ENCODE data around the gene WDR45B. TPM values are rescaled to one million over a fixed set of nuclear protein-coding genes. Genes with fewer than 3 reads are reported as not detected.
"Not testable (repeated sequence)": the region's sequence is repeated elsewhere in the genome, so short reads cannot be mapped to it uniquely, and the experiment has no call there.

The WDR45B gene
- polyA plus RNA-seq, 1 experiment: 105 TPM

GRCh38 chr17:82656266-82656665 lies 8.0 kb upstream of the WDR45B start:
- peaks cover 10% of the 10 kb centered on the region; the same call in 1 of the 2 replicates for H3K9me3 ChIP-seq (ENCODE audit: control insufficient read depth, insufficient read depth, low read length)
- POLR2A ChIA-PET: no interaction called here

GRCh38 chr17:82655523-82655922 lies 7.3 kb upstream of the WDR45B start:
- Histone ChIP-seq H3K27ac (ENCODE audit: low read depth, low read length) (no peak overlapping the region), H3K4me3 (ENCODE audit: low read depth, low read length) (no peak overlapping the region), H3K9me3 (ENCODE audit: control insufficient read depth, insufficient read depth, low read length) (peaks cover 7% of the 10 kb centered on the region; the same call in 1 of the 2 replicates), H3K27me3 (ENCODE audit: control insufficient read depth, insufficient read depth, low read length) (no peaks in the 10 kb centered on the region)
- TF ChIP-seq, protein P1, sequence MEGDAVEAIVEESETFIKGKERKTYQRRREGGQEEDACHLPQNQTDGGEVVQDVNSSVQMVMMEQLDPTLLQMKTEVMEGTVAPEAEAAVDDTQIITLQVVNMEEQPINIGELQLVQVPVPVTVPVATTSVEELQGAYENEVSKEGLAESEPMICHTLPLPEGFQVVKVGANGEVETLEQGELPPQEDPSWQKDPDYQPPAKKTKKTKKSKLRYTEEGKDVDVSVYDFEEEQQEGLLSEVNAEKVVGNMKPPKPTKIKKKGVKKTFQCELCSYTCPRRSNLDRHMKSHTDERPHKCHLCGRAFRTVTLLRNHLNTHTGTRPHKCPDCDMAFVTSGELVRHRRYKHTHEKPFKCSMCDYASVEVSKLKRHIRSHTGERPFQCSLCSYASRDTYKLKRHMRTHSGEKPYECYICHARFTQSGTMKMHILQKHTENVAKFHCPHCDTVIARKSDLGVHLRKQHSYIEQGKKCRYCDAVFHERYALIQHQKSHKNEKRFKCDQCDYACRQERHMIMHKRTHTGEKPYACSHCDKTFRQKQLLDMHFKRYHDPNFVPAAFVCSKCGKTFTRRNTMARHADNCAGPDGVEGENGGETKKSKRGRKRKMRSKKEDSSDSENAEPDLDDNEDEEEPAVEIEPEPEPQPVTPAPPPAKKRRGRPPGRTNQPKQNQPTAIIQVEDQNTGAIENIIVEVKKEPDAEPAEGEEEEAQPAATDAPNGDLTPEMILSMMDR (IDR thresholded peaks at IDR 0.05; ENCODE audit: low read depth, low read length): no peak
- no peak for DNase-seq (ENCODE audit: low read depth, low spot score)
- ChIA-PET CTCF (no interaction called here), POLR2A (no interaction called here)

More at GRCh38 chr17:82656266-82656665, 8.0 kb upstream of the WDR45B start:
- H3K27me3 ChIP-seq (ENCODE audit: control insufficient read depth, insufficient read depth, low read length): no peaks in the 10 kb centered on the region
- no peak overlapping the region for H3K4me3 ChIP-seq (ENCODE audit: low read depth, low read length)
- DNase-seq (ENCODE audit: low read depth, low spot score): no peak
- CTCF ChIA-PET: no interaction called here
- no peak overlapping the region for H3K27ac ChIP-seq (ENCODE audit: low read depth, low read length)
- TF ChIP-seq, protein P1 (IDR thresholded peaks at IDR 0.05; ENCODE audit: low read depth, low read length): no peak

DNA sequence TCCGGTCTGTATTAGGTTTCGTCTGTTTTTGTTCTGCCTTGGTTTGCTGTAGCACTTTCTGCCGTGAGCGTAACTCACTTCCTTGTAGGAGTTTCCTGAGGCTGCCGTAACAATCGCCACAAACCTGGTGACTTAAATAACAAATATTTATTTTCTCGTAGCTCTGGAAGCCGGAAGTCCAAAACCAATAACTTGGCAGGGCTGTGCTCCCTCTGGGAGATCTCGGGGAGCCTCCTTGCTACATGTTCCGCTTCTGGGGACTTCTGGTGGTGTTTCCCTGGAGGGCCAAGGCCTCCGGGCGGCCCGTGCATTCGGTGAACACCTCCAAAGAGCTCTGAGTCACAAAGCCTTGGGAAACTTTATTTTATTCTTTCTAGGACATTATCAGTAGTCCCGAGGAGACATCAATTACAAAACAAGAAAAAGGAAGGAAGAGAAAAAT lies 6.8 kb upstream of the WDR45B start:
- TF ChIP-seq, protein P1 (IDR thresholded peaks at IDR 0.05; ENCODE audit: low read depth, low read length): no peak
- ChIA-PET POLR2A (no interaction called here), CTCF (no interaction called here)
- peaks cover 7% of the 10 kb centered on the region; the same call in 1 of the 2 replicates for H3K9me3 ChIP-seq (ENCODE audit: control insufficient read depth, insufficient read depth, low read length)
- H3K4me3 ChIP-seq (ENCODE audit: low read depth, low read length): no peak overlapping the region
- no peak overlapping the region for H3K27ac ChIP-seq (ENCODE audit: low read depth, low read length)
- DNase-seq (ENCODE audit: low read depth, low spot score): no peak
- no peaks in the 10 kb centered on the region for H3K27me3 ChIP-seq (ENCODE audit: control insufficient read depth, insufficient read depth, low read length)

- H3K4me3 ChIP-seq (ENCODE audit: low read depth, low read length); H3K27me3 ChIP-seq (ENCODE audit: control insufficient read depth, insufficient read depth, low read length); CTCF ChIA-PET; POLR2A ChIA-PET; DNase-seq (ENCODE audit: low read depth, low spot score); H3K9me3 ChIP-seq (ENCODE audit: control insufficient read depth, insufficient read depth, low read length); H3K27ac ChIP-seq (ENCODE audit: low read depth, low read length): not testable (repeated sequence)
Measured at GRCh38 chr17:82654611-82655010, 6.4 kb upstream of the WDR45B start.

- no peaks in the 10 kb centered on the region for H3K27me3 ChIP-seq (ENCODE audit: control insufficient read depth, insufficient read depth, low read length)
- no peak for DNase-seq (ENCODE audit: low read depth, low spot score)
- peaks cover under 1% of the 10 kb centered on the region; the same call in 1 of the 2 replicates for H3K9me3 ChIP-seq (ENCODE audit: control insufficient read depth, insufficient read depth, low read length)
- CTCF ChIA-PET: no interaction called here
- POLR2A ChIA-PET: no interaction called here
- H3K27ac ChIP-seq (ENCODE audit: low read depth, low read length): no peak overlapping the region
- TF ChIP-seq, protein P1 (IDR thresholded peaks at IDR 0.05; ENCODE audit: low read depth, low read length): no peak
- H3K4me3 ChIP-seq (ENCODE audit: low read depth, low read length): no peak overlapping the region
Measured at GRCh38 chr17:82653651-82654528, 5.6 kb upstream of the WDR45B start.

Measured in AG04450 (cell line).